AG04450 (cell line): ENCODE measurements around the gene SRRM4. TPM values are rescaled to one million over a fixed set of nuclear protein-coding genes. Genes with fewer than 3 reads are reported as not detected.

Experiments
- CTCF ChIA-PET: fragments of 300-600, 350-600 bp; formaldehyde crosslinking; extraction: SDS; loops from one replicate; lab custom pipeline; 2022; ENCODE audit warnings: antibody characterized with exemption, inconsistent platforms; lab: Charles Lee
- POLR2A ChIA-PET: fragments of 350-600 bp; formaldehyde crosslinking; extraction: SDS; loops from one replicate; lab custom pipeline; 2021; ENCODE audit warnings: antibody characterized with exemption, inconsistent platforms; lab: Yijun Ruan, JAX
- DNase-seq: peaks from one replicate; pipeline ENCODE4 v3.0.0-alpha.2; 2011; ENCODE audit warnings: low read depth, low spot score
- H3K27ac ChIP-seq: one replicate; pipeline ENCODE4 v1.5.1; 2012; ENCODE audit warnings: low read depth, low read length, control low read depth
- H3K27me3 ChIP-seq: one replicate; pipeline ENCODE4 v1.6.0; 2012; ENCODE audit warnings: low read length; ENCODE audit not compliant: control insufficient read depth, insufficient read depth
- H3K4me3 ChIP-seq: 2 replicates; pipeline ENCODE4 v1.5.1; 2011; ENCODE audit warnings: mild to moderate bottlenecking, low read depth, low read length, control low read depth
- H3K9me3 ChIP-seq: 2 replicates; pipeline ENCODE4 v1.5.1; 2012; ENCODE audit warnings: low read length; ENCODE audit not compliant: control insufficient read depth, insufficient read depth
- polyA plus RNA-seq: library from polyadenylated mRNA; depleted of rRNA; stranded (reverse); fragments of >200 nt; gene quantifications from 2 replicates; pipeline ENCODE4 v1.2.3, GENCODE V29; 2011
- TF ChIP-seq, protein P1 (sequence below): IDR thresholded peaks from 2 replicates; pipeline ENCODE4 v1.5.1; 2011; ENCODE audit warnings: low read depth, low read length, control low read depth, inconsistent platforms

Gene SRRM4
- polyA plus RNA-seq, 1 experiment: not detected

- Histone ChIP-seq H3K27ac (no peak overlapping the region), H3K4me3 (no peak overlapping the region), H3K9me3 (peaks cover 3% of the 10 kb centered on the region; the same call in 1 of the 2 replicates), H3K27me3 (no peaks in the 10 kb centered on the region)
- ChIA-PET CTCF (no interaction called here), POLR2A (no interaction called here)
- TF ChIP-seq, protein P1, sequence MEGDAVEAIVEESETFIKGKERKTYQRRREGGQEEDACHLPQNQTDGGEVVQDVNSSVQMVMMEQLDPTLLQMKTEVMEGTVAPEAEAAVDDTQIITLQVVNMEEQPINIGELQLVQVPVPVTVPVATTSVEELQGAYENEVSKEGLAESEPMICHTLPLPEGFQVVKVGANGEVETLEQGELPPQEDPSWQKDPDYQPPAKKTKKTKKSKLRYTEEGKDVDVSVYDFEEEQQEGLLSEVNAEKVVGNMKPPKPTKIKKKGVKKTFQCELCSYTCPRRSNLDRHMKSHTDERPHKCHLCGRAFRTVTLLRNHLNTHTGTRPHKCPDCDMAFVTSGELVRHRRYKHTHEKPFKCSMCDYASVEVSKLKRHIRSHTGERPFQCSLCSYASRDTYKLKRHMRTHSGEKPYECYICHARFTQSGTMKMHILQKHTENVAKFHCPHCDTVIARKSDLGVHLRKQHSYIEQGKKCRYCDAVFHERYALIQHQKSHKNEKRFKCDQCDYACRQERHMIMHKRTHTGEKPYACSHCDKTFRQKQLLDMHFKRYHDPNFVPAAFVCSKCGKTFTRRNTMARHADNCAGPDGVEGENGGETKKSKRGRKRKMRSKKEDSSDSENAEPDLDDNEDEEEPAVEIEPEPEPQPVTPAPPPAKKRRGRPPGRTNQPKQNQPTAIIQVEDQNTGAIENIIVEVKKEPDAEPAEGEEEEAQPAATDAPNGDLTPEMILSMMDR: no peak
- DNase-seq: no peak
Measured at GRCh38 chr12:119122751-119123150, 141.4 kb downstream of the SRRM4 start.

DNA sequence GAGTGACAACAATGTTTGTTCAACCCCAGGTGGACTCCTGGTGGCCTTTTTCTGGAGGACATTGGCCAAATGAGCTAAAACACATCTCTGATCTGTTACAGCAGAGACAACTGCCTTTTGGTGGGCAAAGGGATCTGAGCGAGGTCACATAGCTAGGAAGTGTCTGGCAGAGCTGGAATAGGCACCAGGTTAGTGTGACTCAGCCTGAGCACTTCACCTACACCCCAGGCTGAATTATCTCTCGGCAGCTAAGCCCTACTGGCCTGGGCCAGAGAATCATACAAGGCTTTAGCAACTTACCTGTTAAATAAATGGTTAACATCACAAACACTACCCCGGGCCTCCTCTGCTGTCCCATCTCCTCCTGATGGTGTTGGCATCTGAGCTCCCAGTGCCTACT lies 147.2 kb downstream of the SRRM4 start:
- TF ChIP-seq, protein P1: no peak
- POLR2A ChIA-PET: no interaction called here
- CTCF ChIA-PET: no interaction called here
- Histone ChIP-seq H3K4me3 (no peak overlapping the region), H3K27ac (no peak overlapping the region), H3K27me3 (no peaks in the 10 kb centered on the region), H3K9me3 (peaks cover 3% of the 10 kb centered on the region; the same call in 1 of the 2 replicates)
- no peak for DNase-seq

DNA sequence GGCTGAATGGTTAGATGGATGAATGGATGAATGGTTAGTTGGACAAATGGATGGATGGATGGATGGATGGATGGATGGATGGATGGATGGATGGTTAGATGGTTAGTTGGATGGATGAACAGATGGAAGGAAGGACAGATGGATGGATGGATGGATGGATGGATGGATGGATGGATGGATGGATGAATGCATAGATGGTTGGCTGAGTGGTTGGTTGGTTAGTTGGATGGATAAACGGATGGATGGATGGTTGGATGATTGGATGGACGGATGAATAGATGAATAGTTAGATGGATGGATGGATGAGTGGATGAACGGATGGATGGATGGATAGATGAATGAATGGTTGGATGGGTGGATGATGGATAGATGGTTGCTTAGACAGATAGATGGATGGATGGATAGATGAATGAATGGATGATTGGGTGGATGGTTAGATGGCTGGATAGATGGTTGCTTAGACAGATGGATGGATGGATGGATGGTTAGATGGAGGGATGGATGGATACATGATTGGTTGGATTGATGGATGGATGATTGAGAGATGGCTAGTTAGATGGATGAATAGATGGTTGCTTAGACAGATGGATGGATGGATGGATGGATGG lies 148.6 kb downstream of the SRRM4 start:
- no peak overlapping the region for H3K4me3 ChIP-seq
- H3K27me3 ChIP-seq: no peaks in the 10 kb centered on the region
- no peak for DNase-seq
- no peak overlapping the region for H3K27ac ChIP-seq
- TF ChIP-seq, protein P1: no peak
- CTCF ChIA-PET: no interaction called here
- POLR2A ChIA-PET: no interaction called here
- H3K9me3 ChIP-seq: peaks cover 3% of the 10 kb centered on the region; the same call in 1 of the 2 replicates

GRCh38 chr12:119130523-119130922 lies 149.2 kb downstream of the SRRM4 start:
- ChIA-PET POLR2A (no interaction called here), CTCF (no interaction called here)
- TF ChIP-seq, protein P1: no peak
- Histone ChIP-seq H3K4me3 (no peak overlapping the region), H3K27me3 (no peaks in the 10 kb centered on the region), H3K27ac (no peak overlapping the region), H3K9me3 (no peaks in the 10 kb centered on the region)
- DNase-seq: no peak

DNA sequence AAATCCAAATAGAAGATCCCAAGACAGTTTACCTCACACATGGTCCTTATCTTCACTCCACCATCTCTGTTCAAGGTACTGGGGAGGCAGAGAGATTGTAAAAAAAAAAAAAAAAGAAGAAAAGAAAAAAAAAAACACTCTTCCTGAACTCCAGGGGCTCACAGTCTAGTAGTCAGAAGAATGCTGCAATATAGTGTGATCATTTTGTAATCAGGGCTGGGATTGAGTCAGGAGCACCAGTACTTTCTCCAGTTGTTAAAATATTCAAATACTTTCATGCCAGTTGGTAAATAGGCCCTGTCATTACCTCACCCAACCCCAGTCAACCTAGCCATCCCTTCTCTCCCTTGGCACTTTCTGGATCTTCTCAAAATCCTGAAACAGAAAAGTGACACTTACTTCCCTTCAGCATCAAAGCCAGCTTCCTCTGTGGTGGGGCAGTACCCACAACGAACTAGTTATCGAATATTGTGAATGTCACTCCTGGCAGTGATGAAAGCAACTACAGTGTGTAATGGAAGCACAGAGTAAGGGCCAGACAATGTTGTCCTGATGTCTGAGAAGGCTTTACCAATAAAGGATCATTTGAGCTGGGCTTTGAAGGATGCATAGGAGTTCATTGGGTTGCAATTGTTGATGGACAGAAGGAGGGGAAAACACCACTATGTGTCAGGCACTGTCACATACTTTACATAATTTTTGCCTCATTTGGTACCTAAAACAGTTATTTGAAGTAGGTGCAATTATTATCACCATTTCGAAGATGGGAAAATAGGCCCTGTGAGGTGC lies 153.1 kb downstream of the SRRM4 start:
- no peak overlapping the region for H3K4me3 ChIP-seq
- CTCF ChIA-PET: no interaction called here

More for the DNA sequence above, 153.1 kb downstream of the SRRM4 start:
- DNase-seq: no peak
- POLR2A ChIA-PET: no interaction called here
- Histone ChIP-seq H3K27me3 (no peaks in the 10 kb centered on the region), H3K27ac (no peak overlapping the region), H3K9me3 (no peaks in the 10 kb centered on the region)
- TF ChIP-seq, protein P1: no peak
